Measurements from ENCODE around the gene FAM222A. TPM values are rescaled to one million over a fixed set of nuclear protein-coding genes. Genes with fewer than 3 reads are reported as not detected.

The FAM222A gene
- total RNA-seq, 4 donors from 2014 or later = 0.34 to 3.5 (median 1.7) TPM; not detected in 1

GRCh38 chr12:109766251-109766778 is 52.7 kb downstream of the FAM222A start:
- intact Hi-C loops (cut with DNase I; ENCODE audit: low total_unique reads) = no loop called here
- Histone ChIP-seq H3K36me3 (no peaks in the 10 kb centered on the region), H3K27me3 (no peaks in the 10 kb centered on the region), H3K27ac (no peak overlapping the region), H3K9me3 (no peaks in the 10 kb centered on the region), H3K4me1 (no peaks in the 10 kb centered on the region), H3K4me3 (no peak overlapping the region)
- no peak for TF ChIP-seq POLR2A (IDR thresholded peaks at IDR 0.05)
- no peak for TF ChIP-seq CTCF (IDR thresholded peaks at IDR 0.05)
- no peak for DNase-seq

GRCh38 chr12:109767456-109767855 is 53.8 kb downstream of the FAM222A start:
- TF ChIP-seq POLR2A (IDR thresholded peaks at IDR 0.05) (no peak), CTCF (IDR thresholded peaks at IDR 0.05) (no peak)
- no peak overlapping the region for H3K4me3 ChIP-seq
- no peak for DNase-seq
- no peaks in the 10 kb centered on the region for H3K9me3 ChIP-seq
- H3K27ac ChIP-seq = no peak overlapping the region
- no peaks in the 10 kb centered on the region for H3K4me1 ChIP-seq
- no peaks in the 10 kb centered on the region for H3K27me3 ChIP-seq
- intact Hi-C loops (cut with DNase I; ENCODE audit: low total_unique reads) = no loop called here
- H3K36me3 ChIP-seq = no peaks in the 10 kb centered on the region

GRCh38 chr12:109767991-109768900 is 54.6 kb downstream of the FAM222A start:
- intact Hi-C loops (cut with DNase I; ENCODE audit: low total_unique reads) = no loop called here
- H3K27ac ChIP-seq = no peak overlapping the region
- H3K4me1 ChIP-seq = no peaks in the 10 kb centered on the region
- no peaks in the 10 kb centered on the region for H3K9me3 ChIP-seq
- DNase-seq = no peak
- TF ChIP-seq CTCF (IDR thresholded peaks at IDR 0.05) = no peak
- TF ChIP-seq POLR2A (IDR thresholded peaks at IDR 0.05) = no peak
- no peak overlapping the region for H3K4me3 ChIP-seq
- H3K36me3 ChIP-seq = no peaks in the 10 kb centered on the region
- no peaks in the 10 kb centered on the region for H3K27me3 ChIP-seq

- no peaks in the 10 kb centered on the region for H3K4me1 ChIP-seq
- no peak overlapping the region for H3K4me3 ChIP-seq
- no peaks in the 10 kb centered on the region for H3K9me3 ChIP-seq
- H3K27ac ChIP-seq = no peak overlapping the region
- H3K36me3 ChIP-seq = no peaks in the 10 kb centered on the region
- TF ChIP-seq POLR2A (IDR thresholded peaks at IDR 0.05) (no peak), CTCF (IDR thresholded peaks at IDR 0.05) (no peak)
- H3K27me3 ChIP-seq = no peaks in the 10 kb centered on the region
- DNase-seq = no peak
- intact Hi-C loops (cut with DNase I; ENCODE audit: low total_unique reads) = no loop called here
Measured at GRCh38 chr12:109768901-109769670, 55.5 kb downstream of the FAM222A start.

Measured in uterus (tissue), 4 donors.